ENCODE results near the gene ADAD1.

GRCh38 chr4:122412547-122412946, 33.7 kb downstream of the ADAD1 start:
- TF ChIP-seq CTCF (IDR thresholded peaks at IDR 0.05), result no peak
- TF ChIP-seq EP300 (IDR thresholded peaks at IDR 0.05; ENCODE audit: low read depth), result no peak
